ENCODE data around the gene PROM1. TPM values are rescaled to one million over a fixed set of nuclear protein-coding genes. Genes with fewer than 3 reads are reported as not detected.

Gene PROM1, protein sequence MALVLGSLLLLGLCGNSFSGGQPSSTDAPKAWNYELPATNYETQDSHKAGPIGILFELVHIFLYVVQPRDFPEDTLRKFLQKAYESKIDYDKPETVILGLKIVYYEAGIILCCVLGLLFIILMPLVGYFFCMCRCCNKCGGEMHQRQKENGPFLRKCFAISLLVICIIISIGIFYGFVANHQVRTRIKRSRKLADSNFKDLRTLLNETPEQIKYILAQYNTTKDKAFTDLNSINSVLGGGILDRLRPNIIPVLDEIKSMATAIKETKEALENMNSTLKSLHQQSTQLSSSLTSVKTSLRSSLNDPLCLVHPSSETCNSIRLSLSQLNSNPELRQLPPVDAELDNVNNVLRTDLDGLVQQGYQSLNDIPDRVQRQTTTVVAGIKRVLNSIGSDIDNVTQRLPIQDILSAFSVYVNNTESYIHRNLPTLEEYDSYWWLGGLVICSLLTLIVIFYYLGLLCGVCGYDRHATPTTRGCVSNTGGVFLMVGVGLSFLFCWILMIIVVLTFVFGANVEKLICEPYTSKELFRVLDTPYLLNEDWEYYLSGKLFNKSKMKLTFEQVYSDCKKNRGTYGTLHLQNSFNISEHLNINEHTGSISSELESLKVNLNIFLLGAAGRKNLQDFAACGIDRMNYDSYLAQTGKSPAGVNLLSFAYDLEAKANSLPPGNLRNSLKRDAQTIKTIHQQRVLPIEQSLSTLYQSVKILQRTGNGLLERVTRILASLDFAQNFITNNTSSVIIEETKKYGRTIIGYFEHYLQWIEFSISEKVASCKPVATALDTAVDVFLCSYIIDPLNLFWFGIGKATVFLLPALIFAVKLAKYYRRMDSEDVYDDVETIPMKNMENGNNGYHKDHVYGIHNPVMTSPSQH
- 91.1 TPM for total RNA-seq

DNA sequence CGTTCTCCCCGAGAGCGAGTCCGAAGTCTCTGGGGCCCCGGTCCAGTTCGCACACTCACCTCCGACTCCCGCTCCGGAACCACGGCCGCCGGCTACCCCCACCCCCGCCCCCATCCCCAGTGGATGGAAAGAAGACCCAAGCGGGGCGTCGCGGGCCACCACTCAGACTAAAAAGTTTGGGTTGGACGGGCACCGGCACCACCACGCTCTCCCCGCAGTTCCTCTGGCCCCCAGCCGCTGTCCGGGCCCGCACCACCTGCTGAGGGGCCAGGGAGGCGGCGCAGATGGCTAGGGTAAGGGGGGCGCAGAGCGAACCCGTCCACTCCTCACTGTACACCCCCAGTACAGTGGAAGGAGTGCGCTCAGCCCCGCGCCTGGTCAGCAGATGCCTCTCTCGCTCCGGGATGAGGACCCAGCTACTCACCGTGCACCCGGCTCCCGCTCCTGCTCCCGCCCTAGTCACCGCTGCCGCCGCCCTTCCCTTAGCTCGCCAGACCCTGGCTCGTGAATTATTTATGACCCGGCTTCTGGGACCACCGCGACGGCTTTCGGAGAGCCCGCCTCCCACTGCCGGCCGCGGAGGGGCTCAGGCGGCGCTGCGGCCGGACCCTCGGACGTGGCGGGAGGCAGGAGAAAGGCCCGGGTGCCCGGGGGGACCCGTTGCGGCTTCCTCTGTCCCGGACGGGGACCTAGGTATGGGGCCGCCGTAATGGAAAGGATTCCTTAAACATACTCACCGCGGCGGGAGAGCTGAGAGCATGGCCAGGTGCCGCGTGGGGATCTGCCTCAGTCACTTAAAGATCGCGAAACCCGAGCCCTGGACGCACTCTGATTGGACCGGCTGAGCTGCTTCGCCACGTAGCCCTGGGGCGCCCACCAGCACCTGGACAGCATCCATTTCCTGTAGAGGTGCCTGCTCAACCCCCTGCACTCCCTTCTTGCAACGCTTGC, at the start of gene PROM1:
Gene PROM1, minus strand, starts transcription at position 783 of the 951 bp plus-strand sequence. CDS start 8,117 bp downstream, outside the sequence.

DNA sequence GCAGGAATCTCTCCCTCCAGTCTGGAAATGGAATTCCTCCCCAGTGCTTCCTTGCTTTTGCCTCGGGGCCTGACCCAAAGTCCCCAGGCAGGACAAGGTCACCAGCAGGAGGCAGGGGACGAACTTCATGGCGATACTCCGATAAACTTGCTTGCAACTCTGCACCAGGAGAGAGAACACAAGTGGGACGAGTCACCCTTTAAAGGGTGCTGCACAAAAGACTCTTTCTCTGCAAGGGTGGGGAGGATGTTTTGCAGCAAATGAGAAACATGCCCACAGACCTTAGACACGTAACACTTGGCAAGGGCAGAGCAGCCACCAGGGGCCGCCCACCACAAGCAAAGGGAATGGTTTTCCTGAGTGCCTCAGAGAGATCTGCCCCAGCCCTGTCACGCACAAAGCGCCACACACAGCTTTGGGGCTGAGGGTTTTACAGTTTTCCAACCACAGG, 120.8 kb downstream of the PROM1 start, which contains the start of gene FGFBP2:
Gene FGFBP2, minus strand, starts transcription at position 175 of the 451 bp plus-strand sequence. Its CDS starts 46 bp downstream, at position 129.

DNA sequence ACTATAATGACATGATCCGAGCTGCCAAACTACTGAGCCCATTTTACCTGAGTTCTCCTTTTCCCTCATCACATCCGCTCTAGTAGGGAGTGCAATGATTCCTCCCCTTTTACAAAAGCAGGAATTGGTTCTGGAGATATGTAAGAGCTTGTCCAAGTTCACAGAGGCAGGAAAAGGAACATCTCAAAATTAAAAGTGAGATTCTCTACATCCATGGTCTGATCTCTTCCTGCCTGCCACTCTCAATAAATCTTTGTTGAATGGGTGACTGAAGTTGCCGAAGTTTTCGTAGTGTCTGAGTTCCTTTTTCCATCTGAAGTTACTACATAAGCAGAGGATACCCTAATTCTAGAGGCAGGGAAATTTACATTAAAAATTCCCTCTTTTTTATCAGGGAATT, 145.2 kb downstream of the PROM1 start, which contains the start of gene FGFBP1:
Gene FGFBP1, minus strand, starts transcription at position 101 of the 400 bp plus-strand sequence. CDS start 2,108 bp downstream, outside the sequence.

Other genes starting within 250 kb of the PROM1 start
- gene FGFBP1, start 145.3 kb downstream of the PROM1 start, total RNA-seq: not detected
- gene FGFBP2, start 120.8 kb downstream of the PROM1 start, total RNA-seq: not detected
- 72.0 TPM for gene TAPT1, start 142.4 kb upstream of the PROM1 start, total RNA-seq